Erythroblast (primary cell): Measurements from ENCODE around the gene VAV2.

Source experiments
- DNase-seq, 2 experiments: peaks; one replicate each; lab custom pipeline; 2025; lab: John Stamatoyannopoulos, UW
- GATA1 ChIP-seq: IDR thresholded peaks from 2 replicates; pipeline ENCODE4 v1.6.1; 2011; ENCODE audit warnings: low read depth, mild to moderate bottlenecking, control low read depth, low read length, moderate library complexity
- POLR2A ChIP-seq: IDR thresholded peaks from 2 replicates; pipeline ENCODE4 v1.6.1; 2011; ENCODE audit warnings: mild to moderate bottlenecking, low read length

VAV2 gene

DNA sequence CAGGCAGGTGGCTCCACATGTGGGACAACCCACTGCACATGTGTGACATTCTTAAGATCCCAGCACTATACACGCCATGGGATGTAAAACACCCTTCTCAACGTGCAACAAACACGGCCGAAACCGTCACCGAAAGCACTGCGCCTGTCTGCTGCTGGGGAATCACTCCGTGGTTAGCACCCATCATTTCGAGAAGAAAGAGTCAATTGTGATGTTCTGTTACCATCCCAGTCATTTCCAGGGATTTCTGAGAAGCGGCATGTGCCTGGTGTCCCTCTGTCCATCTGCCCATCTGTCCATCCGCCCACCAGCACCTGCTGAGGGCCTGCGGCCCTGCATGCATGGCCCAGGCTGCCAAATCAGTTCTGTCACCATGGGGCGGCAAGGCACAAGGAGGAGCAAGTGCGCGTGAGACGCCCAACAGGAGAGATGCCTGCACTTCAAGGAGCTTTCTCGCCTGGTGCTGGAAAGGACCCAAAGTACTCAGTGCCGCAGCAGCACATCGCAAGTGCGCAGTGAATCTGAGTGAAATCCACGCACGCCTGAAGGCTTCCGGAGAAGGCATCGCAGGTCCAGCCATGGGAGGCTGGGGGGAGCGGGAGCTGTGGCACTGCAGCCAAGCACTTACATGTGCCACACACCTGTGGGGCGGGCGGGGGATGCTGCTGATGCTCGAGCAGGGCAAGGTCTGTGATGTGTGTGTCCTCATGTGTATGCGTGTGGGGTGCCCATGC is 38.0 kb downstream of the VAV2 start:
- no peak for DNase-seq
- no peak for TF ChIP-seq POLR2A
- no peak for TF ChIP-seq GATA1

DNA sequence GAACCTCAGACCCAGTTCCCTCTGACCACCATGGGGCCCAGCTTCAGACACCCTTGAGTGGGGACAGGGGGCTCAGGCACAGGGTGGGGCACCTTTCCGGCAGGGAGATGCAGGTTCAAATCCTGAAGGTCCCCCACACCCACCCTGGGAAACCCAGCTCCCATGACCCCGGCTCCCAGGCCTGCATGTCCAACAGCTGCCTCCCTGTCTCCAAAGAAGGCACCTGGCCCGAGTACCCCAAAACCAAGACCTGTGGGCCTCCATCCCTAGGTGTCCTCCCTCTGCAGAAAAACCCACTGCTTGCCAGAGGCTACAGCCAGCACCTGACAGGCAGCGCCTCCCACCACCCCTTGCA is 38.5 kb downstream of the VAV2 start:
- no peak for DNase-seq
- TF ChIP-seq GATA1 (no peak), POLR2A (no peak)

DNA sequence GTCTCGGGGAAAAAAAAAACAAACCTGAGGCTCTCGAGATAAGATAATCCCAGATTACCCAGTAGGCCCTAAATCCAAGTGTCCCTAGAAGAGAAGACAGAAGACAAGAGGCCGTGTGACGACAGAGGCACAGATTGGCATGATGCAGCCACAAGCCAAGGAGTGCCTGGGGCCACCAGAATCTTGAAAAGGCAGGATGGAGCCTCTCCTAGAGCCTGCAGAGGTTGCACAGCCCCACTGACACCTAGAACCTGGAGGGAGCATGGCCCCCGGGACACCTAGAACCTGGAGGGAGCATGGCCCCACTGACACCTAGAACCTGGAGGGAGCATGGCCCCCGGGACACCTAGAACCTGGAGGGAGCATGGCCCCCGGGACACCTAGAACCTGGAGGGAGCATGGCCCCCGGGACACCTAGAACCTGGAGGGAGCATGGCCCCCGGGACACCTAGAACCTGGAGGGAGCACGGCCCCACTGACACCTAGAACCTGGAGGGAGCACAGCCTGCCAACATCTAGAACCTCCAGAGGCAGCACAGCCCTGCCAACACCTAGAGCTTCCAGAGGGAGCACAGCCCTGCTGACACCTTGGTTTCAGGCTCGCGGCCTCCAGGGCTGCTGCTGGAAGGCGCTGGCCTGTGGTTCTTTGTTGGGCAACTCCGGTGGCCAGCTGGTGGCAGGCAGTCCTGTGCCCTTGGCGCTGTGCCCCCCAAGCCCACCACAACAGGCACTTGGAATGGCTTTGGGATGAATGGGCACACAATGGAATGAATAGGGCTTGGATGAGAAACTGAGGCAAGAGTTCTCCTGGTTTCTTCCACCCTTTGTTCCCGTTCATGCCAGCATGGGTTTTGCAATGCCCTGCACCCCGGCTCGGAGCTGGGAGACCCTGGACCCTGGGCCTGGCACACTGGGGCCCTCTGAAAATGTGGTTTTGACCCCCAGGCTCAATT is 39.2 kb downstream of the VAV2 start:
- DNase-seq = no peak

DNA sequence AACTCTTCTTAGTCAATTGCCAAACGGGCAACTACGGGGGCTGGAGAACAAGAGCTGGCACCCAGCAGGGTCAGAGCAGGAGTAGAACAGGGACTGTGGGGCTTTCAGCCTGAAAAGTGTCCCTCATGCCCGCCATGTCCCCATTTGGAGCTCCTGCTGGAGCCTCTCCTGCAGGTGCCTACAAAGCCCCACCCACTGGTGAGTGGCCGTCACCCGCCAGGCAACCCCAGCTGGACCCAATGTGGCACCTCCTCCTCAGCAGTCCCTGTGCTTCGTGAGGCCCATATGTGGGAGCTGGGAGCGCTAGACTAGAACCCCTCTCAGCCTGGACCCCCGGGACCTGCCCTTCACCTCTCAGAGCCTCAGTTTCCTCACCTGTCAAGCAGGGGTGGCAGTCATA is 40.9 kb downstream of the VAV2 start:
- TF ChIP-seq GATA1 (no peak), POLR2A (no peak)
- no peak for DNase-seq

More for the DNA sequence above, 39.2 kb downstream of the VAV2 start:
- no peak for TF ChIP-seq POLR2A
- TF ChIP-seq GATA1 = no peak

DNA sequence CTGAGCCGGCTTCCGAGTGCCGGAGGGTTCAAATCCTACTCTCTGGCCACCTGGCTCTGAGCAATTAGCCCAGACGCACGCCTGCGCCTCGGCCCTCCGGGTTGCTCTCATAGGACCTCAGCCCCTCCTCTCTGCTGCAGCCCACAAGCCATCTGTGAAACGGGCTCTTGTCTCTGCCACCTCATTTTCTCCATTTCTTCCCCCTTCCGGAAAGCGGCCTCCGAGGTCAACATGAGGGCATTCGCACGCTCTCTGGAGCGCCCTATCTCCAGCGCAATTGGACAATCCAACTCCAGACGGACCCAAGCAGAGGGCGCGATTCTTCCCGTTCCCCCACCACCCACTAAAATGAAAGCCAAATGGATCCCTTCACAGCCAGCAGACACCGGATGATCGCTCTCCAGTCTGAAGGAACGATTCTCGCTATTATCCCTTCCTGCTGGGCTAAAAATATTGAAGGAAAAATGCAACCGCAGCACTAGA is 41.5 kb downstream of the VAV2 start:
- no peak for TF ChIP-seq POLR2A
- TF ChIP-seq GATA1 = no peak
- DNase-seq = no peak

DNA sequence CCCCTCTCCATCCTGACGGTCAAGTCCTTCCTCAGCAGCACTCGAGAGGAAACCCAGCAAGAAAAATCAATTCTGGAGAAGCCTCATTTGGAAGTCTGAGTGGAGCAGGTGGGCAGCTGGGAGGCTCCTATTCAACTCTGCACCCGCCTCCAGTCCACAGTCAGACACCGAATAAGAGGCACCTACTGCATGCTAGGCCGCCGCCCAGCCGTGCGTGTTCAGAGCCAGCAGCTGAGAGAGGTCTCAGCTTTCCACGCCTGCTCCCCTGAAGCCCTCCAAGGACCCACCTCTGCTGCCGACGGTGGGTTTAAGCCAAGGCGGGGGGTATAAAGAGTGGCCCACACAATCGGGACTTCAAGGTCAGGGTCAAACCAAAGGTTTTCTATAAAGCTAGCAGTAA is 41.9 kb downstream of the VAV2 start:
- TF ChIP-seq POLR2A (no peak), GATA1 (no peak)
- DNase-seq = no peak

DNA sequence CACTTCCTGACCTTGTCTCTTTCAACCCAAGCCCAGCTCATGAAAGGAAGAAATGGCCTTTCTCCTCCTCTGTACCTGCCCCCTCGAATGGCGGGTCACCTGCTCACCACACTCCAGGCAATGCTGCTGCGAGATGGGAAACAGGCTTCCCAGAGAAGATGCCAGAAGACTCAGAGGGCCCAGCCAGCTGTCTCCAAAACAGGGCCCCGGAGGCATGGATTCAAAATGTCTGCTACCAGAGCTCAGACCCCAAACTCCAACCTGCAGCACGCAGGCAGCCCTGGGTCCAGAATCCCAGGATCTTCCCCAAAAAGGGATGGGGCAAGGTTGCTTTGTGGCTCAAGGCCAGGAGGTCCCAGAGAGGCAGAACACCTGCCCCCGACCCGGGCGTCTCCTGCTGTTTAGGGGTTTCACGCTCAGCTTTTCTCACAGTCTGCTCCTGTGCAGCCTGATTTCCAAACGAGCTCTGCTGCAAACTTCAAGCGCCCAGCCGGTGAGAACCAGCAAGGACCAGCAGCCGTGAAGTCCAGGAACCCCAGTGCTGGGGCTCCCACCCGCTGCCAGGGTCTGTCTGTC is 42.5 kb downstream of the VAV2 start:
- no peak for TF ChIP-seq POLR2A
- no peak for TF ChIP-seq GATA1
- DNase-seq = no peak

DNA sequence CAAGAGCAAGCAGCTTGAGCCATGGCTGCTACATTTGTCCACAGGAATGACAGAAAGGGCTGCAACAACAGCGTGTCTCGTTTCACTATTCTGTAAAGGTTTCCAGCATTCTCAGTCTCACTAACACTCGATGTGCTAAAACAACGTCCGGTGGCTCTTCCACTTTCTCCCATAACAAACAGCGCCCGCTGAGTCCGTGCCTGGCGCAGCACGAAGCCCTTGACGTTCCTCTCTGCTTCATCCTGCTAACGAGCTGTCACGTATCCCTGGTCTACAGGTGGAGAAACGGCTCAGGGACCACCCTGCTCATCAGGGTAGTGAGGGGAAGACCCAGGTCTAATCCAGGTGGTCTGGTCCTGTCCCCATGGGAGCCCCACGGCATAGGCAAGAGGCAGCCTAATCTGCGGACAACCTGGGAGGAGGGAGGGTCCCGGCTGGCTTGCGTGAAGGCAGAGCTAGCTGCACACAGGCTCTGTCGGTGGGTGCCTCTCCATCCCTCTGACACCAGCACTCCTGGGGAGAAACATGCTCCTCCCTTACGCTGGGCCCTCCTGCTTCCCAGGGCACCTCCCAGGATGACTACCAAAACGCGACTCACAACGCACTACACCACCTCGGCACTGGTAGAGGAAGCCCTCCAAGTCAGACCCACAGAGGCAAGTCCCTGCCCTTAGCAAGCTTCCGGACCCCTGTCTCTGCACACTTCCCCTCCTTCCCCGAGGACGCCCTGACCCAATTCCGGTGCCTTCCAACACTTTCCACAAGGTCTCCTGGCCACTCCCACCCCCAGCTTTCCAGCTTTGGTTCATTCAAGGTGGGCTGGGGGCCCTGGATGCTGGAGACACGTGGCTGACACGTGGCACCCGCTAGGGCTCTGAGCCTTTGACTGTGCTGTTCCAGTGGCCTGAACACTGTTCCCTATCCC is 43.3 kb downstream of the VAV2 start:
- no peak for DNase-seq
- TF ChIP-seq GATA1 (no peak), POLR2A (no peak)

DNA sequence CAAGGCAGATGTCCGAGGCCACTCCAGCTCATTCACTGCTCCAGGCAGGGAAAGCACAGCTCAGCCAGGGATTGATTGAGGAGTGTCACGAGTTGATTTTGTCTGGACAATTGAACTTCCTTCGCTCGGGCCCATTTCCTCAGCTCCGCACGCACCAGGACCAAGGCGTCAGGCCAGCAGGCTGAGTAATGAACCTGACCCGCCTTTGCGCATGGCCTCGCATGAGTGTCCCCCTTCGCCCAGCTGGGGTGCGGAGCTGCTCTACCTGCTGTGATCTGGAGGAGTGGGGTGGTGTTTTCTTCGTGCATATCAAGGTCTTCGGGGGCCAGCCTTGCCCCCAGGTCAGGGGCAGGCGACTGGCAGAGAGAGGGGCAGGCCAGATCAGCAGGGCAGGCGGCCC is 44.0 kb downstream of the VAV2 start:
- DNase-seq = no peak
- TF ChIP-seq GATA1 (no peak), POLR2A (no peak)

DNA sequence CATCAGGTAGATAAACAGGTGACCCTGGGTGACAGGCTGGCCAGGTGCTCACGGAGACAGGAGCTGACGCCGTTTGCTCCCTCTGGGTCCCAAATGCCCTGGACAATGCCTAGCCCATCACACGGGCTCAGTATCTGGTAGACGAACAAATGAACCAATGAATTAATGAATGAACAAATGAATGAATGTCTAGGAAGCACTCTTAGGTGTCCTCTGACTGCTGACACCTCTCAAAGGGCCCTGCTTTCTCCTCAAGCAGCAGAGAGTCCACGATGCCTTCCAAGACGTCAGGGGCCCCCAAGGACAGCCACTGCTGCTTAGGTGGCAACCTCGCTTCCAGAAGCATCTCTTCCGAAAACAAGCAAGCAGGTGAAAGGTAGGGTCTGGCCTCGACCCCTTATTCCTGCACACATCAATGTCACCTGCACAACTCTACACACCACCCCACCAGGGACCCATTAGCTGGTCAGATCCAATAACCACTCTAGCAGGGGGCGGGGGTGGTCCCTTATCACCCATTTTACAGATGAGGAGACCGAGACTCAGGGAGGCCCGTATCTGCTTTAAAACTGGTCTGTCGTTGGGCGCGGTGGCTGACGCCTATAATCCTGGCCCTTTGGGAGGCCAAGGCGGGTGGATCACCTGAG is 45.2 kb downstream of the VAV2 start:
- TF ChIP-seq GATA1 = no peak
- no peak for TF ChIP-seq POLR2A
- no peak for DNase-seq

DNA sequence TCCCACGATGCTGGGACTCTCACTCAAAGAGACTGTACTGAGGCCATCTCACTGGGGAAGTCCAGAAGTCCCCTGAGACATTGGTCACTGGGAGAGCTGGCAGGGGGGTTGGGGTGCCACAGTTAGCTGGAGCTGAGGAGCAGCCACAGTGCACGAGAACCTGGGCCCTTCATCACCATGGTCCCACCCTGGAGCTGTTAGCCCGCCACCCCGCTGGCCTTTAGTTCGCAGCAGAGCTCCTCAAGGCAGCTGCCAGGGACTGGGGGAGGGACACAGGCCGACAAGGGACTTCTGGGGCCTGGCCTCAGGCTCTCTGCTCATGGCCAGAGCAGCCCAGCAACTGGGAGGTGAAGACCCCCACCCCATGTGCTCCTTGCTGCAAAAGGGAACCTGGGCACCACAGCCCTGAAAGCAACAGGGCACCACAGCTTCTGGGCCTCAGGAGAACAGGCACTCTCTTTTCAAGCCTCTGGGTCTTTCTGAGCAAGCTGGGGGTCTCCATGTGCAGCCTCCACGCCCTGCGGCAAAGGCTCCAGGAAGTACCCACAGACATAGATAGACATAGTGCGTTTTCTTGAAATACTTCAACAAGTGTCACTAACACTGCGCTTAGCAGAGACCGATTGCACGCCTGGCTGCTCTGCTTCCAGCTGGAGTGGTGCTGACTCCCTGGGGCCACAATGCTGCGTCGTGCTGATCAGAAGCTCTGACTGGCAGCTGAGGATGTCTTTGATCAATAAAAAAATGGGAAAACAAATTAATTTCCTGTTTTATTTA is 46.0 kb downstream of the VAV2 start:
- no peak for TF ChIP-seq GATA1
- no peak for TF ChIP-seq POLR2A
- no peak for DNase-seq

DNA sequence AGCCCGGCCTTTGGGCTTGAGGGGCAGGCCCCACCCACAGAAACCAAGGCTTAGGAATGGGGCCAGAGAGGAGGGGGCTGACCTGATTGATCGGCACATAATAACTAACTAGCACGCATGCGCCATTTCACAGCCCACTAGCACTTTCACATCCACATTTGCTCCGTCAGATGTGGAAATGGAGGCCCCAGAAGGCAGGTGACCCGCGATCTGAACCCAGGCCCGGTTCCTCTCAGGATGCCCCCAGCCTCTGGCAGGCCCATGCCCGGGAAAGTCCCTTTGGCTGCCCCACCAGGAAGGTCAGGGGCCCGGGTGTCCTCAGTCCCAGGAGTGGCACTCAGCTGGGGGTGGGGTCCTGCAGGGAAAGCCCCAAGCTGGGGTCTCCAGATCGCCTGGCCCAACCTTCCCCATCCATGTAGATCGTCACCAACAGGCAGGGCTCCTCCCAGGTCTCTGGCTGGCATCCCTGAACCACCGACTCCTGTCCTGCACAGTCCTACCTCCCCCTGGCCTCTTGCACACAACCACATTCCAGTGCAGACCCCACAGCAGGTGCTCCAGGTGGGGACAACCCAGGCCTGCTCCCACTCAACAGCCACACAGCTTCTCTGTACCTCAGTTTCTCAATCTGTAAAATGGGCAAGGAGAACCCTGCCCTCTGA is 46.7 kb downstream of the VAV2 start:
- no peak for TF ChIP-seq GATA1
- no peak for TF ChIP-seq POLR2A
- DNase-seq = no peak

DNA sequence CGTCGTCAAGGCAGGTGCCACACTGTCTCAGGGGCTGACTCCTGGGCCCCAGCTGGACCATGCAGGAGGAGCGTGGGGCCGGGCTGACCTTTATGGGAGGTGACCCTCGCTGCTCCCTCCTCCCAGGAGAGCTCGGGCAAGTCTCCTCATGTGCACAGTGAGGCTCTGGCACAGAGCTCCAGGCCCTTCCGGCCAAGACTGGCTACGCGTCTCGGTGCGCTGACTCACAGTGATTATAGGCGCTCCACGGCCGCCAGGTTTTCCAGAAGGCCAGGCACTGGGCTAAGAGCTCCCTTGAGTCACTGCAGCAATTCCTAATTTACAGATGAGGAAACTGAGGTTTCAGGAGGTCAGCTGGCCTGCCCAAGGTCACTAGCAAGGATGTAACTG is 47.4 kb downstream of the VAV2 start:
- DNase-seq = no peak
- no peak for TF ChIP-seq POLR2A
- no peak for TF ChIP-seq GATA1
